Right hindlimb (tissue), 1 donor: ENCODE measurements around the gene ADAMTS12.
"Not testable (repeated sequence)": the region's sequence is repeated elsewhere in the genome, so short reads cannot be mapped to it uniquely, and the experiment has no call there.

Experiments used
- DNase-seq: peaks from one replicate; pipeline ENCODE4 v3.0.0-alpha.2; 2018

Gene ADAMTS12

DNA sequence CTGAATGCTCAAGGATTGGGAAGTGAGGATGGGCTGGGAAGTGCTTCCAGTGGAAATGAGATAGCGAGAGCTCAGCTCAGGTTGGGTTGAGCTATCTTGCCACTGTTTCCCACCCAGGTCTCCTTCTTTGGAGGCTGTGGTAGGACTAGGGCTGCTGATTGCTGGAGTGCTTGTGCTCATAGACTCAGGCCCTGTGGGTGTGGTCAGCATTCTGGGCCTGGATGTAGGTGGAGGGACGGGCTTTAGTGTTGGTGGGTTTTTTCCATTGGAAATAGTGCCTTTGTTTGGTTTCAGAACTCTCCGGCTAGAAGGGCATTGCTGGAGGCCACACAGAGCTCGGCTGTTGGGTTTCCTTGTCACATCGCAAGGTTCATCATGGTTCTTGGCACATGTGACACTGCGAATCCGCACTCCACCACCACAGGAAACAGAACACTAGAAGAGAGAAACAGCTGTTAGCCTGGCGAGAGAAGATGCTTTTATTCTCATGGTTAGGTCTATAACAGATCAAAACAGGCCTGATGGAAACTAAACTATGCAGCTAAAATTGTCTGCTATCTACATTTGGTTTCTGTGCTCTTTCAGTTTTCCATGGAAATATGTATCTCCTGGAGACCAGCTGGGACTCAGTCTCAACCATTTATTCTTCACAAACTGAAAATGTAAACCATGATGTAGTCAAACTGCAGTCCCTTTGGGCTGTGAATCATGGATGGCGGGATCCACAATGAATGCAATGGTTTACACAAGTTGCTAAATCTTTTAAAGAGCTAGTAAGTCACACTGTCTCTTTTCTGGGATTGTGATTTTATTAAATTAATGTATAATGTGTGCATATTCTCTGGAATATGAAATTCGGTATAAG is 314.8 kb downstream of the ADAMTS12 start:
- DNase-seq: no peak

DNA sequence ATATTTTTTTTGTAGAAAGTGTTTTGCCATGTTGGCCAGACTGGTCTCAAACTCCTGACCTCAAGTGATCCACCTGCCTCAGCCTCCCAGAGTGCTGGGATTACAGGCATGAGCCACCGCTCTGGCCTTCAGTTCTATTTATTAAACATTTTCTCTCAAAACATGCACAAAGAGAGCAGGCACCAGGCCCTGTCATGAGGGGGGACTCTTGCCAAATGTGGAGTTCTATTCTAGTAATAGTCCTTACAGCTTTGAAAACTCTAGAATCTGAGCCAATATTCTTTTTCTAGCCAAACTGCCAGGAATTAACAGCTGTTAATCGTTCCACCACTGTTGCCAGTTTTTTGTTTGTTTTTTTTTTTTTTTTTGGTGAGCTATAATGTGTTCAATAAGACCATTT is 326.5 kb downstream of the ADAMTS12 start:
- DNase-seq: peak; percentile 55

DNA sequence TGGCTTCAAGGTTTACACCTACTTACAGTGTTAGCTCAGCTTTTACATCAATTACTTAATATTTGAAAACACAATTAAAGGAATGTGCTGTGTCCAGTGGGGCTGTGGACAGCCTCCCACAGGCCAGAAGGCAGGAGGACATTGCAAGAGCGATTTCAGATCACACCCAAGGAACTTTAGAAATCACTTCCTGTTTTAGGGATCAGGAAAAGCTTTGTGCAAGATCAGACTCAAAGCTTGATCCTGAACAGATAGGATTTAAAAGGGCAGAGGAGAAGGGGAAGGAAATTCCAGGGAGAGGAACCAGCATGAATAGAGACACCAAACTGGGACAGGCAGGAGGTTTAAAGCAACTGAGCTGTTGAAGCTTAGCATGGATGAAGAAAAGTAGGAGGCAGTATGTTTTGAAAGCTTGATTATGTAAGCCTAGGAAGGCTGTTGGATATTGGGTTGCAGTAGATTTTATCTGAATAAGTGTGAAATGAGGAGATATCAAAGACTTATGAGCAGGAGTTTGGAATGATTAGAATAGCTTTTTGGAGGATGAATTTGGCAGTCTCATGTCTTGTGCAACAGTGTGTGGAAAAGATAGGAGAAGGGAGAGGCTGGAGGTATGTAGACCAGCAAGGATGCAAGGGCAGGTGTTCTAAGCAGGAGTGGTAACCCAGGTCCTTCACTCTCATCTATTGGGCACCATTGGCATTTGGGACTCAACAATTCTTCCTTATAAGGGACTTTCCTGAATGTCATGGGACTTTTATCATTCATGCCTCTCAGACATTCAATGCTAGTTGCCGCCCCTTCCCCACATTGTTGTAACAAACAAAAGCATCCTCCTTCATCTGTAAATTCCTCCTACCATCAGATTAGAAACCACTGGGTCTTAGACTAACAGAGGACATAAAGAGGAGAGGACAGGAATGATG is 327.5 kb downstream of the ADAMTS12 start:
- no peak for DNase-seq

DNA sequence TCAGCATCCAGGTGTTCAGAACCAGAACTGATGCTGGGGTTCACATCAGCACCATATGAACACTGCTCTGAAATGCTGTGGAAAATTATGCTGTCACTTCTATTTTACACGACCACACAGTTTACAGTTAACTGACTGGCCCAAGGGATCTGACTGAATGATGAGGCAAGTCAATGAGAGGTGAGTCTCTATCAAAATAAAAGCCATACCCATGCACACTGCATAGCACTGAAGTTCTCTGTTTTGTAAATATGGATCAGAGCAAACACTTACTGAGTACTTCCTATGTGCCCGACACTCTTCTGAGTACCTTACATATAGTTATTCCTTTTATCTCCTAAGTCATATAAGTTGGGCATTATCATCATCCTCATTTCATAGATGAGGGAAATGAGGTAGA is 328.3 kb downstream of the ADAMTS12 start:
- no peak for DNase-seq

DNA sequence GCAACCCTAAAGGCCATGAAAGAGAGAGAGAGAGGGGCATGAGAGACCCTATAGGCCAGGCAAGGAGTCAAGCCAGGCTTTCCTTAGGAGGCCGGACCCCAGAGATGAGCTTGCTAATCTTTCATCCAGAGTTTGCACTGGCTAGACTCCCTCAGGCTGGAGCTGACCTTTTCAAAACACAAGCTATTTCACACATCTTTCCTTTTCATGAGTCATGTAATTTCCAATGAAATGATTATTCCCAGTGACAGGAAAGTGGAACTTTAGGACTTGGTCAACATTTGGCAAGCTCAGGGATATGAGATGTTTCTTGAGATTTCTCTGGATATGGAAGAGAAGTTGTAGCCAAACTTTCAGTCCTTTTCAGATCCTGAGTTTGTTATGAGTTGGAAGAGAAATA is 333.3 kb downstream of the ADAMTS12 start:
- DNase-seq: no peak

DNA sequence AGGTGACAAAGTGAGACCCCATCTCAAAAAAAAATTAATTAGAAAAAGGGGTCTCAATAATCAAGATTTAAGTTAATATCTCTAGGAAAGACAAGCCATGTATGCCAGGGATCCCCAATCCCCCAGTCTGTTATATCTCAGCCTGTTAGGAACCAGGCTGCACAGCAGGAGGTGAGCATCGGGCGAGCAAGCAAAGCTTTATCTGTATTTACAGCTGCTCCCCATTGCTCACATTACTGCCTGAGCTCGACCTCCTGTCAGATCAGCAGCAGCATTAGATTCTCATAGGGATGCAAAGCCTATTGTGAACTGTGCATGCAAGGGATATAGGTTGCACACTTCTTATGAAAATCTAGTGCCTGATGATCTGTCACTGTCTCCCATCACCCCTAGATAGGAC is 334.2 kb downstream of the ADAMTS12 start:
- DNase-seq: no peak

DNA sequence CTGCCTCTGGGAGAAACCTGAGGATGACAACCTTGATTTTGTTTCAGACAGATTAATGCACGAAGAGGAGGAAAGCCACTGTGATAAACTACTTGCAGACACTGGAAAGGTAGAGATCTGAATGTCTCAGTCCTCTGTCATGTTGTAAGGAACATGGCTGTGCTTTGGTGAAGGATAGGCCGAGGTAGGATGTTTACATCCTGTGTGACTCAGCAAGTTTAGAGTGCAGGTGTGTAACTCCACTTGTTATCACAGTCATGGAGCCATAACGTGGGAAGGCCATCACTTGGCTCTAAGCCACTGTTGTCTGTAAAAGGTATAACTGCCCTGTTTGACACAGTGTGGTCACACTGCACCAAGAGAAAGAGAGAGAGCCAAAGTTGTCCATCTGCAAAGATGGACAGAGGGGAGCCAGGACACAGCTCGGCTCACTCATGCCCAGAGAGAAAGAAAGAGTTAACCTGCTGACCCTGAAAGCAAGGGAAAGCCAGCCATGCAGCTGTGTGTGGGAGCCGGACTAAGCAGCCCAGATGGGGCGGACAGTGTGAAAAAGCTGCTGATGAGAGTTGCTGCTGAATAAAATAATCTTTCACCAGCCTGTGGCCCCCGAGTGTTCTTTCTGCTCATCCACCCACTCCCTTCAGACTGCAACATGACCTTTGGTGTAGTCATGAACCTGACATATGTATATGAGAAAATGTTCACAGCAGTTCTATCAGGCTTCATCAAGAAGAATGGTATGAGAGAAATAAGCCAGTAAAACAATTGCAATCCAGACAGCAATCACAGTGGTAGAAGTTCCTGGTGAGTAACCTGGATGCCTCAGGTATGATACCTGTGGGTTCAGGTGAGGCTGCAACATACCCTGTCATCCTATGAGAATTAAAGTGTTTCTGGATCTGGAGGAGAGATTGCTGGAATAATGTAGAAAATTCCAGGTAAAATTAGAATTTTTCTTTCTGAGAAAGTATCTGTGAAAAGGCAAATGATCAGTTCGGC is 335.2 kb downstream of the ADAMTS12 start:
- no peak for DNase-seq

DNA sequence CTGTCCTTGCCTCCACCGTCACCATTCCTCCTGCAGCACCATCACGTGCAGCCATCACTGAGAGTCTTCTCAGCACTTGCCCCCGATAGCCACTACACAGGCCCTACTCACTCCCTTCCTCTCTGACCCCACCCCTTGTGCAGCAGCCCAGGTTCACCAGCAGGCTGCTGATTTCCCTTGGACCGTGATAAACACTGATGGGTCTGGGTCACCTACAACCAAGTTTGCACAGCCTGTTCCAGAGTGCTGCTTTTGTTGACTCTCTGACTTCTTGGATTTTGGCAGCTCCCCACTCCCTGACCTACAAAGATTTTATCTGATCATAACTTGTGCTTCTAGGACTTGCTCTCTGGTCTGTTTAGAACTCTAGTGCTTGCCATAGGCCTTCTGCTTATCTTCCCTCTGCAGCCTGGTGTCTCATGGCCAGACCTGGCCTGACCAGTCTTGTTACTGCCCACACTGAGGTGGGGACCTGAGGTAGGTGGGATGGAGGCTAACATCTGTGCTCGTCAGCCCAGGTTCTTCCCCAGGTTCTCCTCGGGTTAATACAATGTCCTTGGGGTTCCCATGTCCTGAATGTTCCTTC is 341.7 kb downstream of the ADAMTS12 start:
- no peak for DNase-seq

DNA sequence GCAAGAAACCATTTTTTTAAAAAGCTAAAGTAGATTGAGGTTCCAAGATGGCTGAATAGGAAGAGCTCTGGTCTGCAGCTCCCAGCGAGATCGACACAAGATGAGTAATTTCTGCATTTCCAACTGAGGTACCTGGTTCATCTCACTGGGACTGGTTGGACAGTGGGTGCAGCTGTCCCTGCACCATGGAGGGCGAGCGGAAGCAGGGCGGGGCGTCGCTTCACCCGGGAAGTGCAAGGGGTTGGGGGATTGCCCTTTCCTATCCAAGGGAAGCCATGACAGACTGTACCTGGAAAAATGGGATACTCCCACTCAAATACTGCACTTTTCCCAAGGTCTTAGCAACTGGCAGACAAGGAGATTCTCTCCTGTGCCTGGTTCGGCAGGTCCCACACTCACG is 352.0 kb downstream of the ADAMTS12 start:
- DNase-seq: not testable (repeated sequence)

DNA sequence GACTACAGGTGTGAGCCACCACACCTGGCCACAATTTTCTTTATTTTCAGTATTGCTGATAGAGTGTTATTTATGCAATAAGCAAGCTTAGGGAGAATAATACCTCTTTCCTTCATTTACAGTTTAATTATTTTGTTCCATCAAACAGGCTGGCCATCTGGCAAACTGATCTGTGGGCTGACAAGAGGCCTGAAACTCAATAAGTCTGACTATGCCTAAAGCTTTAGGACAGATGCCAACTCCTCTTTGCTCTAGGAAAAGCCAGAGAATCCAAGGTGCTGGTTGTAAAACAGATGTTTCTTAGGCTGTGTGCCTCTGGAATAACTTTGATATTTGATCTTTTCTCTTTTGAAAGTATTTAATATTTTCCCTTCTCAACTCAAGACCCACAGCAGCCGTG is 352.6 kb downstream of the ADAMTS12 start:
- no peak for DNase-seq

DNA sequence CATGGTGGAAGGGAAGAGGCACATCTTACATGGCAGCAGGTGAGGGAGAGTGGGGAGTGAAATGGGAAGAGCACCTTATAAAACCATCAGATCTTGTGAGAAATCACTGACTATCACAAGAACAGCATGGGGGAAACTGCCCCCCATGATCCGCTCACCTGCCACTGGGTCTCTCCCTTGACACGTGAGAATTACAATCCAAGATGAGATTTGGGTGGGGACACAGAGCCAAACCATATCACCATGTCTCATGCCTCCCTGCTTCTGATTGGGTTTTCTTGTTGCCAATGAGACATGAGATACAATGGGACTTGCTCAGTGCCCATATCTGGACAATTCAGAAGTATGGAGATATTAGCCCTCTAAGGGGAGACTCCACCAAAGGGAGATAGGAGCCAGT is 353.6 kb downstream of the ADAMTS12 start:
- DNase-seq: no peak

DNA sequence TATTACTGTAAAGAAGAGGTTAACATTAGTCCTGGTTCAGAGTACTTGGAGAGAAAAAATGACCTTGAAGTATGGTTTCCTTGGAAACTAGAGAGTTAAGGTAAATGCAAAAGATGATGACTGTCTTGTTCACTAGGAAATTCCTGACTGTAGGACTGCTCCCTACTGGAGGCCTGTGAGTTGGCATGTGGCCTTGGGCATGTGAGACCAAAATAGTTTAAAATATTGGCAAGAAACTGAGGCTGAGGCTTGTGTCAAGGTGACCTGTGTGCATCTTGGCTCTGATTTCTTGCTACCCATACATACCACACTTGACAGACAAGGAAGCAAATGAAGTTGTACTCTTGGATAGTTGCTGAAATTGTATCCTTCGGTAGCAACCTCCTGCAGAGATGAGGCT is 354.6 kb downstream of the ADAMTS12 start:
- DNase-seq: no peak

DNA sequence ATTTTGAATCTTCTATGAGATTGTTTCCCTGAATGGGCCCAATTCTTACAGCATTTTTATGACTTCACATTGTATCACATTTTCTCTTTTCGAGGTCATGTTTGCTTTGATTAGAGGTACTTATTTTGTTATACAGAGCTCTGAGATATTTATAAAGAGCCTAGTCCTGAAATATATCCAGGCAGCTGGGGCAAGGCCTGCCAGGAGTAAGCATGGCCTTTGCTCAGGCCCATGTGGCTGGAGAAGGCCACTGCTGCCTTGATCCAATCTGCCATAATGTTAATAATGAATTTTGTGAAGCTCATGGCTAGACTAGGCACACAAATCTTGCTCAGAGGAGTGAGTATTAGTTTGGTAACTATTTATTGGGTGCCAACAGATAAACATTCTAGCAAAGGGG is 355.0 kb downstream of the ADAMTS12 start:
- DNase-seq: no peak

DNA sequence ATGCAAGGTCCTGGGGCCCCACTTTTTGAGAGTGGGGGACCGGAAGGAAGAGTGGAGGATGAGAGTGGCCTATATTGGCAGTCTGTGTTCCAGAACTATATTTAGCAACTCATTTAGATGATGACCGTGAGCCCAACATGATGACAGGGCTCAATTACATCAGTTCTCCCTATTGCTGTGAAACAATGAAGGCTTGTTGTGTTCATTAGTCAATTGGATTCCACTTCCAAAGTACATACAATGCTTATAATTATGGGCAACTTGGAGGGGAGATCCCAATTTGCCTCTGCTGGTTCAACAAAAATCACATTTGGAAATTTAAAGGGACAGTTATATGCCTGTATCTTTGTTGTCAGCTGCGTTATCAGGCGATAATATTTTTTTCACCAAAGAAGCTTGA is 360.0 kb downstream of the ADAMTS12 start:
- no peak for DNase-seq

DNA sequence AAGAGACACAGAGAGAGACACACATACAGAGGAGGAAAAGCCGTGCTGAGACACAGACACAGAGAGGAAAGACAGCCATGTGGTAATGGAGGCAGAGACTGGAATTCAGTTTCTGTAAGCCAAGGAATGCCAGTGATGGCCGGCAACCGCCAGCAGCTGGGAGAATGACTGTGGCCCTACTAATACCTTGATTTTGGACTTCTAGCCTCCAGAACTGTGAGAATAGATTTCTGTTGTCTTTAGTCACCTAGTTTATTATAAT is 360.8 kb downstream of the ADAMTS12 start:
- no peak for DNase-seq

DNA sequence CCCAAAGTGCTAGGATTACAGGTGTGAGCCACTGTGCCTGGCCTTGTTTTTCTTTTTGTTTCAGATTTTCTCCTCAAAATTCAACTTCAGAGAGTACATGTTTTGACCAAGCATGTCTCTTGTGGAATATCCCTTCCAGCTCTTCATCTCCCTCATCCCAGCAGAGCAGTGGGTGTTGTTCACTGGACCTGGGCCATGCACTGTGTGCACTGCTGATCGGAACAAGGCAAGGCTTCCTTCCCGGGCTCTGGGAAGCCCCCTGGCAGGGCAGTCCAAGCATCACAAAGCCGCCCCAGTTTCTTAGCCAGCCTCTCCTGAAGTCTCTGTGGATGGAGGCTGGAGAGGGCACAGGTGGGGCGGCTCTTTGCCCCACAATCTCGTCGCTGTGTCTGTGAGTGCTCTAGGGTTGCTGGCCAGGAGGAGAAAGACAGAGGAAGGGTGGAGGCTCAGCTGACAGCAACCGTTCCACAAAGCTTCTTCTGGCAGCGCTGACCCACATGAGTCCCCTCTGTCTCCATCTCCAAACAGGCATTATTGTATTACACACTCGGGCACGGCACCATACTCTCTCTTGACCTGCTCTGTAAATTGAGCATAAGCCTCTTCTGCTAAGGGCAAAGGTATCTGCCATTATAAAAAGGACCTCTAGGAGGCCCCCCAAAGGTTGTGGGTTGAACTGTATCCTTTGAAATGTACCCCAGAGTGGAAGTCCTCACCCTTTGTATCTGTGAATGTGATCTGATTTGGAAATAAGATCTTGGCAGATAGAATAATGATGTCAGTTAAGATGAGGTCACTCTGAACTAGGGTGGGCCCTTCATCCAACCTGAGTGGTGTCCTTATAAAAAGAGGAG is 361.4 kb downstream of the ADAMTS12 start:
- DNase-seq: no peak

DNA sequence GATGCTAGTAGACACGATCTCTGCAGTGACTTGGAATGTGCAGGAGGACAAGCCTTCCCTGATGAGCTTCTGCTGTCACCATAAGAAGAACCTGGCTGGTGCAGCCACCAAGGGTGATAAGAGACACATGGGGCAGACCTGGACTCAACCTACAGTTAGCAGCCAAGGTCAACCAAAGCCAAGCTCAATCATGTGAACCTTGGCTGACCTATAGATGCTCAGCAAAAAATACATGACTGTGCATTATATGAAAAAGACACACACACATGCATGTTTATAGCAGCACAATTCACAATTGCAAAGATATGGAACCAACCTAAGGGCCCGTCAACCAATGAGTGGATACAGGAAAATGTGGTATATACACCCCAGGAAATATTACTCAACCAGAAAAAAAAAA is 364.1 kb downstream of the ADAMTS12 start:
- DNase-seq: no peak

DNA sequence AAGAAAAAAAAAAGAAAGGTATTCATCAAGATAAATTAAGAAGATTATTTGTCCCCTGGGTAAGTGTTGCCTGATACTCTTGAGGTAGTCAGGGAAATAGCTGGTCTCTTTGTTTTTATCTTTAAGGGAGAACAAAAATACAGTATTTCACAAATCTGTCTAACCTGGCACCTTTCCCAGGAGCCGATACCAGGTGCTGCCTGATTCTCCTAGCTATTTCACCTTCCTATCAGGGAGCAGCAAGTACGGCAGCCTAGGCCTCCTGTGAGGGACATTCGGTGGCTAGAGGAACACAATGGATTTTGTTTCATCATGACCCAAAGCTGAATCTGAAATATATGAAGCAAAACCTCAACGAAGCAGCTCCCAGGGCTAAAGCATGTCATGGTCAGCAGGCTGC is 365.0 kb downstream of the ADAMTS12 start:
- no peak for DNase-seq

DNA sequence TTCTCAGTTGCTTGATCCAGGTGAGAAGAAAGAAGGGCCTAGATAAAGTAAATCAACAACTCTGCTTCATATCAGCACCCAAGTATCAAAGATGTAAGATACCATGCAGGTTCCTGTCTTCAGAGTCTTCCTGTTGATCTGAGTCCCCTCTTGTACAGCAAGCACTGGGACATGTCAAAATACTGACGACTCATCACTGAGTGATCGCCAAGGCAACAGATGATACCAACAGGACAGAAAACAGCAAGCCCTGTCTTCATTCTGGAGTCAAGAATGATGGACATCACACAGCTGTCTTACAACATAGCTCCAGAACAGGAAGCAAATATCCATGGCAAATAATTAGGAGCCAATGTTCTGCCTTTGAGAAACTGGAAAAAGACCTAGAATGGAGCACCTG is 367.3 kb downstream of the ADAMTS12 start:
- DNase-seq: no peak

DNA sequence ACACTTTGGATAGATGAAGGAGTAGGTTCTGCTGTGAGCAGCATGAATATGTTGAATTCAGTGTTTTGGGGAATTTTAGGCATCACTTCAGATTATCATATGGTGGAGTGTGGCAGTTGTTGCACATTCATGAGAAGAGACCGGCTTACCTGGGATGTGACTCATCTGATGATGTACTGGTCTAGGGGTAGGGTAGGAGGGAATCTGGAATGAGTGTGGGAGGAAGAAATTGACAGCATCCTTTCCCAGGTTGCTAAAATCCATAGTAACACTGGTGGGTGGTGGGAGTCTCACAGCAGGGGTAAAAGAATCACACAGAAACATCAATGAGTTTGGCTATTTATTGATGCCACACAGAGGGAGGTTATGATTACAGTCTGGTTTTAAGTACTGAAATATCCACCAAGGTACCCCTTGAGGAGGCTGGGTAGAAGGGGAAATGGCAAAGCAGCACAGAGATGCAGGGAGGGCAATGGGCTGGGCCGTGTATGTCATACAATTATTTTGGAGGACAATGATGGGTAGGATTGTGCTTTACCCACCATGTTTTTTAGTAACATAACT is 368.5 kb downstream of the ADAMTS12 start:
- DNase-seq: no peak

DNA sequence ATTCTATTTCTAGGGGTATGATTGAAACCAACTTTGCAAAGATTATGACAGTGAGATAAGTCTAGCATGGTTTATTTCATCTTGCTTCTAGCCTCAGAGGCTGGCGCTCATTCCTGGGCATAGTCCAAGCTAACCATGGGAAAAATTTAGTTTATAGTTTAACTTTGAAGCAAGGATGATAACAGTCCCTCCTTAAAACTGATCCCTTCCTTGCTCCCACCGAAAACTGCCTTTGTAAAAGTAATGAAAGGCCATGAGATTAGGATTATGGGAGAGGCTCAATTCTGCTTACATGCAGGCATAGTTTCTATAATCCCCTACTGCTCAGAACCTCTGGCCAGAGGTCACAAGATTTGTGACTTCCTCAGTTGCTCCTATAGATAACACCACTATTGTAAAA is 375.4 kb downstream of the ADAMTS12 start:
- DNase-seq: no peak
